HG03354 (cell line): Measurements from ENCODE around the gene GPR63.
A peak's percentile ranks its signal among the peaks of the same experiment; 100 is the strongest.

Experiments used
- ATAC-seq: cut with Tn5 transposase; IDR thresholded peaks from one replicate; pipeline ENCODE4 v1.9.1; 2021; ENCODE audit warnings: mild to moderate bottlenecking; ENCODE audit not compliant: unreplicated experiment, poor library complexity, severe bottlenecking

The GPR63 gene, protein sequence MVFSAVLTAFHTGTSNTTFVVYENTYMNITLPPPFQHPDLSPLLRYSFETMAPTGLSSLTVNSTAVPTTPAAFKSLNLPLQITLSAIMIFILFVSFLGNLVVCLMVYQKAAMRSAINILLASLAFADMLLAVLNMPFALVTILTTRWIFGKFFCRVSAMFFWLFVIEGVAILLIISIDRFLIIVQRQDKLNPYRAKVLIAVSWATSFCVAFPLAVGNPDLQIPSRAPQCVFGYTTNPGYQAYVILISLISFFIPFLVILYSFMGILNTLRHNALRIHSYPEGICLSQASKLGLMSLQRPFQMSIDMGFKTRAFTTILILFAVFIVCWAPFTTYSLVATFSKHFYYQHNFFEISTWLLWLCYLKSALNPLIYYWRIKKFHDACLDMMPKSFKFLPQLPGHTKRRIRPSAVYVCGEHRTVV

DNA sequence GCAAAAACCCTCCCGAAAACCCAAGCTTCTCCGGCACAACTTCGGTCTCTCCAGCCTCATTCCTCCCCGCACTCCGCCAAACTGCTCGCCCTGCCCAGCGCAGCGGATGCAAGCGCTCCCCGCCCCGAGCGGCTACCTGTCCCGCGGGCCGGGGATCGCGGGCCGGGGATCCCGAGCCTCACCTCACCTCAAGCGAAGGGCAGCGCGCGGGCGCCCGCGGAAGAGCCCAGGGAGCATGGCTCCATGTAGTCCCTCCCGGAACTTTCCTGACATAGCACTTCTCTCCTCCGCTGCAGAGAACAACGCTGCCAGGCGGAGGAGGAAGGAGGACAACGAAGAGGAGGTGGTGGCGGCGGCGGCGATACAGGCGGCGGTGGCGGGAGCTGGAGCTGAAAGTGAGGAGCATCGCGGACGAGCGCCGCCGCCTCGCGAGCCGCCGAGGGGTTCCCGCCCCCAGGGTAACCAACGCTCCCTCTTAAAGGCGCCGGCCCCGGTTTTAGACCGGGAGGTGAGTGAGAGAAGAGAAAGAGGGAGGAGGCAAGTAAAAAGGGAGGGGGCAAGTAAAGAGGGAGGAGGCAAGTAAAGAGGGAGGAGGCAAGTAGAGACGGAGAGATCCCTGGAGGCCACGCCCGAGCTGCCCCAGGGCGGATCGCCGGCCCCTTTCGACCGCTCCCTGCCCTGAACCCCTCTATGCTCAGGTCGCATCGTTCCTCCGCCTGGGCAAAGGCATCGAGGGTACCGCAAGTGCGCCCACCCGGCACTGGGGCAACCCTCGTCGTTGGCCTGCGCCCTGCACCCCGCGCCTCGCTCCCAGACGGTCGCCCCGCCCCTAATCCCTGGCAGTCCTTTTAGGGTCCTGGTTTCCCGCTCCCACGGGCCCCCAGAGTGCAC is at the start of gene GPR63:
TSS of gene GPR63 (minus strand) at position 397 of the 891 bp plus-strand sequence. CDS start 37,746 bp downstream, outside the sequence.
- ATAC-seq: peak; percentile 92

DNA sequence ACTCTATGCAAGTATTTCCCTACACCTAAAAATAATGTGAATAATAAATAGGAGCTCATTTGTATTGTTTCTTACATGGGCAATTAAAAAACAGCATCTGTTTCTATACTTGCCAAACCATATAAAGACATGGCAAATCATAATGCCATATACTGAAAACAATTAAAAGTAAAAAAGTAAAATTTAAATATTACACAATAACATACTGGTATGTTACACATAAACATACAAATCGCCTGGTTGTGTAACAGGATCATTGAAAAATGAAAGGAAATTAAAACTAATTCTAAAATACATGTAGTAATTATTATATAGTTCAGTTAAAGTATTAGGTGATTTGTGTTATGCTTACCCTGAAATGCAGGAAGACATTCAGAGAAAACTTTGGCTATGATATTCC is 49.2 kb upstream of the GPR63 start:
- no peak for ATAC-seq

DNA sequence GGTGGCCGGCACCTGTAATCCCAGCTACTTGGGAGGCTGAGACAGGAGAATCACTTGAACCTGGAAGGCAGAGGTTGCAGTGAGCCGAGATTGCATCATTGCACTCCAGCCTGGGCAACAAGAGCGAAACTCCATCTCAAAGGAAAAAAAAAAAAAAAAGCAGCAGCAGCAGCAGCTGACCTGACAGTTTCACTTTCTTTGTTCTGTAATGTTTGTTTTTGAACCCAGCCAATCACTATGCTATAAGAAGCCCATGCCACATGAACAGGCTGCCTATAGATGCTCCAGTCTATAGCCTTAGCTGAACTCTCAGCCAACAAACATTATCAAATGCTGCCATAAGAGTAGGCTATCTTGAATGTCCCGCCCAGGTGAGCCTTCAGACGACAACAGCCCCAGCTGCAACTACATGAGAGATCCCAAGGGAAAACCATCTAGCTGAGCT is 47.9 kb upstream of the GPR63 start:
- peak; percentile 96 for ATAC-seq

DNA sequence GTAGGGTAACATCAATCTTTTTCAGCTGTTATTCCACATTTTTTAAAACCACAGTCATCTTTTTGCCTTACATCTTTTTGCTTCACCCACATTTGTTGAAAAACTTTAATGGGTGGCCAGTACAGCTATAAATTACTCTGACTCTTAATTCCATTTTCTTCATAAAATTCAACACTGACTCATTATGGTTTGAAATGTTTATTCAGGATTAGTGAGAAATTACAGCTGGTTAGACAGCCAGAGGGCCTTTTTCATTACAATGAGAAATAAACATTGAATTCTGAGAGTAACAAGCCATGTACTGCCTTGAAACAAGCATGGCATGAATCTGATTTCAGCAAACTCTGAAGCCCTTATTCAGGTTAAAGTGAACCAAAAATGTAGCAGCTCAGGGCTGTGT is 40.9 kb upstream of the GPR63 start:
- ATAC-seq: no peak

DNA sequence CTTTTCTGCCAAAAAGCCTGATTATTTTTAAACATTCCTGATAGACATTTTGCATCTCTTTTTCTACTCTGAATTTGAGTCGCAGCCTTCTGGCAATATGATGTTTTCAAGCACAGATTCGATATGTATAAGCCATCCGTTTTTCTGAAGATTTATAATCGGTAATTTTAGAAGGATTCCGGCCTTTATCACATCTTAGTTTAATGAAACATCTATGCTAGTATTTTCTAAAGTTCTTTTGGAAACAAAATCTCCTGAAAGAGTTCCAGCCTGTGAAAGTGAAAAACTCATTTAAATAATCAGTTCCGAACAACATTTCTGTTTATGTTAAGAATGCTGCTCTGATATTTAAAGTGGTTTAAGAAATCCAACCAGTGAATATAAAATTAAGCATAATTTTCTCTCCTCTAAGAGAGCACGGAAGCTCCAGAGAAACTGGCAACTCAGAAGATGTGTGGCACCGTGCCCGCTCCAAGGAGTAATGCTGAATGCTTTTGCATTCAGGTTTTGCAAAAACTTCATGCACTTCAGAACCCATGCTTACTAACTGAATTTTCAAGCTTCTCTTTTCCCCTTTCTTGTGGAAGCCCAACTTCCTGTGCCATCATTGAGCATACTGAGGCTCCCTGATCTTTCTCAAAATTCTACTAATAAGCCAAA is 39.7 kb upstream of the GPR63 start:
- no peak for ATAC-seq

DNA sequence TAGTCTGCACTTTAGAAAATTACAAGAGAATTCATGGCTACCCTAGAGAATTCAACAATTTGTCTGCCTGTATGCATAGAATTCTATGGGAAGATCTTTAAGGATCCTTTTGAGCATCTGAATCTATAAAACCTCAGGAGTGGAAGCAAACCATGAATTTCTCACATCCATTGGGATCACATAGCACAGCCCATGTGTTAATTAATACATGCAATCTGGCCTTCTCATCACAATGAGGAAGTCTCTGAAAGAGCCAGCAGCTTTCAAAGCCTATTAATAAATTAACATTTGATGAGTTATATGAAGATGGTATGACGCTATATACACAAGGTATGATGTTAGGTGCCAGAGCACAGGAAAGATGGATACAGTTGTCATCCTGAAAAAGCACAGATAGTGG is 35.7 kb upstream of the GPR63 start:
- no peak for ATAC-seq

DNA sequence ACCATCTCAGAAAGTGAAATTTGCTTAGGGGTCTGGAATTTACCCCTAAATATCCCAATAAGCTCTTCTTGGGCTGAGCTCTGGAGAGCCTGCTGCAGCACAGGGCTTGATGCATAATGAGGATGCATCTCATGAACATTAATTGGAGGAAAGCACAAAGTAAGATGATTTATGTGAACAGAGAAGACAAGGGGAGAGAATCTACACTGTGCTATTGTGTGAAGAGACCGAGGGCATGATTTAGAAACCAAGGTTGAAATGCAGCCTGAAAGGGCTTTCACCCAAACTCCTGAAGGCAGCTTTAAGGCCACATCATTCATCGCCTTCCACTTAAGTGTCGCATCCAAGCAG is 27.8 kb upstream of the GPR63 start:
- no peak for ATAC-seq

DNA sequence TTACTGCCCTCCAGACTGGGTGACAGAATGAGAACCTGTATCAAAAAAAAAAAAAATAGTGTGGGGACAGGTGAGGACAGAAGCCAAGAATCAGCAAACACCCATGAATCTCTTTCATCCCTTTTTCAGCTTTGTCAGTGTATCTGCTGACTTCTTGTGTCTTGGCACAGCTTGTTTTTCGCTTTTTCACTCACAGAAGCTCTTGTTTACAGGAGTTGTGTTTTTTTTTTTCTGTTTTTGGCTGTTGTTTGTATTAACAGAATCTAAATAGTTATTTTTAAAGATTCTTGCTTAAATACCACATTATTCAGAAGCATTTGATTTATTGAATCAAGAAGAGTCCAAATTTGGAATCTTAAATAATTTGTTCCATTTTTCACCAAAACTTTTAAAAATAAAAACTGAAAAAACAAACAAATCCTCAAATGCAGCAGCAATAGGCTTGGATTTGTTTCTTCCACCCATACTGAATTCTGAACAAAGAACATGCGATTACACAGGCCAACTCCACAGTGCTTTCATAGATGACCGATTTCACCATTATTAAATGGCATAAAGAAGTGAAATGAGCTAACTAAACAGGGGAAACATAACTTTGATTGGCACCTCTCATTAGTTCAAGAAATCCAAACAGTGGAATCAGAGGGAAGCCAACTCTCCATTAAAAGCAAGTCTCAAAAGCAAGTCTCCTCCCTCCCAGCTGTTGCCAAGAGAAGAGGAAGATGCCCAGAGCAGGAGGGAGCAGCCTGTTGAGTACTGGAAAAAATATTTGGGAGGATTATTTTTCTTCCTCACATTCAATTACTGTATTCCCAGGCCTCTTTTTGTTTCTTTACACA is 27.2 kb upstream of the GPR63 start:
- ATAC-seq: no peak

DNA sequence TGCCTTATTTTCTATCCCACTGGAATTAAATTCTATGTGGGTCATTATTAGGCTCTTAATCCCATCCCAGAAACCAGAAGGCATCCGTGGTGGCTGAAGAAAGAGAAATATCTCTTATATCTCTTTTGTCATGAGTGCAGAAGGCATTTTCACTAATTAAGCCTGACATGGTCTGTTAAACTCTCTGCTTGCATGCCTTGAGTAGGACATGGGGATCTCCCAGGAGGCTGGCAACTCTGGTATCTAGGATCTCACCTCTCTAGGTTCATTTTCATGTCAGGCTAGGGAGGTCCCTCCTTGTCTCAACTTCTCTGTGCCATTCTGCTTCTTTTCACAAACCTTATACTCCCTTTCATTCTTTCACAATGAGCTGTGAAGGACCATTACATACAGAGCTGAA is 25.3 kb upstream of the GPR63 start:
- no peak for ATAC-seq

DNA sequence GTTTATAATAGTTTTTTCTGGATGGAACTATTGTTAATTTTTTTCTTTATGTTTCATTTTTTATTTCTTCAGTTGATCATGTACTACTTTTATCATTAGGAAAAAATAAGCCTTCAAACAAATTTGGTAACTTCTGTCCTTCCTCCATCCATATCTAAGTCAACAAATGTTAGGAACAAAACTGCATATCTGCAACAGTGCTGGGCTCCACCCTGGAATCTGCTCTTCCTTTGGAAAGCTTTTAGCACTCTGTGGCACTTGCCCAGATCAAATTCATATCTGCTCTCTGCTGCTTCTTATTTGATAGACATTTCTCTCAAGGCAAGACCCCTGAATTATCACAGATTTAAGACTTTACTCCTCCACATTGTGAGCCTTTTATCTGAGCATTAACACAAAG is 24.3 kb upstream of the GPR63 start:
- no peak for ATAC-seq

DNA sequence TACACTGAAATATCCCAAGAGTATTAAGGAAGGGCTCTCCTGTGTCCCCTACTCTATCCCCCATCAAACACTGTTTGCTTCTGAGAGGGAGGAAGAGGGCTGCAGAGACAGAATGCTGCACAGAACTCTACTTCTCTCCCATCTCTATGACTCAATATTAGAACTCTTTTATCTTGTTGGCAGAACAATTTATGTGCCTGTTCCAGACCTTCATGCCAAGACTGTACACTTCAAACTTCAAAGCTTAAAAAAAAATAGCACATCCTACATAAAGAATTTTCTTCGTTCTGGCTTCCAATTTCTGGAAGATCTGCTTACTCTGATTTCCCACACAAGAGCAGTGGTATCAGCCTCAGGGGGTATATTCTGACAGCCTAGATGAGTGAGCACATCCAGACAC is 19.6 kb upstream of the GPR63 start:
- no peak for ATAC-seq

DNA sequence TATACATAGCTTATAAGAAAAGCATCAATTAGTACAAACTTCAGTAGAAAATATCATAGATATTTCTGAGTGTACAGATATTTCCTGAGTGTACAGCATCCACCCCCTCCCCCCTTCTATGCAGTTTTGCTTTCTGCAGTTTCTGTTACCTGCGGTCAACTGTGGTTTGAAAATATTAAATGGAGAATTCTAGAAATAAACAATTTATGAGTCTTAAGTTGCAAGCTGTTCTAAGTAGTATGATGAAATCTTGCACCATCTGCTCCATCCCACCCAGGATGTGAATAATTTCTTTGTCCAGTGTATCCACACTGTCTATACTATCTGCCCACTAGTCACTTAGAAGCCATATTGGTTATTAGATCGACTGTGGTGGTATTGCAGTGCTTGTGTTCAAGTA is 15.8 kb upstream of the GPR63 start:
- ATAC-seq: no peak

DNA sequence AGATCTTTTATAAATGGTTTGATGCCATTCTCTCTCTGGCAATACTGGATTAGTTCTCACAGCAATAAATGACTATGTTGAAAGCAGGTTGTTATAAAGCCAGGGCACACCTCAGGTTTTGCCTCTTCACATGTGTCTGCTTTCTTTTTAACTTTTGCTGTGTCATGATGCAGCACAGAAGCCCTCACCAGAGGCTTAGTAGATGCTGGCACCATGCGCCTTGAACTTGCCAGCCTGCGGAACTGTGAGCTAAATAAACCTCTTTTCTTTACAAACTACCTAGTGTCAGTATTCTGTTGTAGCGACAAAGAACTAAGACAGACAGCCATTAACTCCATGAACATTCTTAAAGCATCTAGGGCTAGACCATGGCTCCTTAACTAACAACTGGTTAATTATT is 15.3 kb upstream of the GPR63 start:
- no peak for ATAC-seq

DNA sequence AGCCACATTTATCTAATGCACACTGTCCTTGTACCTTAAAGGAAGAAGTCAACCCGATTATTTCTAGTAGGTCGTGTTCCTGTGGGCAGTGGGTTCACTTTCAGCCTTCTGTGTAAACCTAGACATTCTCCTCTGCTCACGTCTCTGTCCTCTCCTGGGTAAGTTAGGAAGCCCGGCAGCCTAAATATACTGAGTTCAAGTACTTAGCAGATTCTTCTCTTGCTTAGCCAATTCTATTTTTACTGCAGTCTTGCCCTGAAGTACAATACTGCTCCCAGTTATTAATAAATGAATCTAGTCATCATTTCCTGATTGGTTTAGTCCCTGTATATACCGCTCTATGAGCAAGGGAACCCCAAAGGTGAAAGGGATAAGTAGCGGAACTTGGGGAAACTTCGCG is 14.6 kb upstream of the GPR63 start:
- ATAC-seq: no peak

DNA sequence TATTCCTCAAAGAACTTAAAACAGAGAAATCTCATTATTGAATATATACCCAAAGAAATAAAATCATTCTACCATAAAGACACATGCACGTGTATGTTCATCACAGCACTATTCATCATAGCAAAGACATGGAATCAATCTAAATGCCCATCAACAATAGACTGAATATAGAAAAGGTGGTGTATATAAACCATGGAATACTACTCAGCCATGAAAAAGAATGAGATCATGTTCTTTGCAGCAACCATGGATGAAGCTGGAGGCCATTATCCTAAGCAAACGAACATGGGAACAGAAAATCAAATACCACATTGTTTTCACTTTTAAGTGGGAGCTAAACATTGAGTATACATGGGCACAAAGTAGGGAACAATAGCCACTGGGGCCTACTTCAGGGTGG is 12.3 kb upstream of the GPR63 start:
- ATAC-seq: no peak

DNA sequence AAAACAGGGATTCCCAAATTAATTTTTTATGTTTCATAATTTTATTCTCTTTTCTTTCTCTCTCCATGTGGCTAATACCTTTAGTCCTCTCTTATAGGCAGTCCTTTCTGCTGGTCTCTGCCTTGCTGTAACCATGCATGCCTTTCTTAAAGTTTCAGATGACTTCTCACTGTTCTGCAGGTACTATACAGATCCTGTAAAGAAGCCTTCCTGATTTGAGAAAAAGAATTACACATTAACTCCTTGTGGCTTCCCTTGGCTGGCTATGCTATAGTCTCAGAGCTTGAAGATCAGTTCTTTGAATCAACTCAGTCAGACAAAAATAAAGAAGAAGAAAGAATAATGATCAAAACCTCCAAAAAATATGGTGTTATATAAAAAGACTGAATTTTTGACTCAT is 7.3 kb upstream of the GPR63 start:
- ATAC-seq: peak; percentile 85

DNA sequence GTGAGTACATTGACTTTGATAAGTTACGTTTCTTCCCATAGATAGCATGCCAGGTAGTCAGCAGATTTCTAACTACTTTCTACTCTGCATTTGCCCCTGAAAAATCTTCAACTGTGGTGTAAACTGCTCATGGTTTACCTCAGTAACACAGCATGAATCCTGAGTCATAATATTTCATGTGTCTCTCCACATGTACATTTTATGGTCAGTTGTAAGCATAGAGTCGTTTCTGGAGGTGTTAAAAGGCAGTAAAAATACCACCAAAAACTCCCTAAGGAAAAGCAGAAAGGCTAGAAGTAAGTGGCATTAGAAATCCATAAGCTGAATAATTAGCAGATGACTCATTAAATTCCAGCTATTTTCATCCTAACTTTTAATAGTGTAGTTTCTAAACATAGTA is 4.1 kb upstream of the GPR63 start:
- no peak for ATAC-seq

DNA sequence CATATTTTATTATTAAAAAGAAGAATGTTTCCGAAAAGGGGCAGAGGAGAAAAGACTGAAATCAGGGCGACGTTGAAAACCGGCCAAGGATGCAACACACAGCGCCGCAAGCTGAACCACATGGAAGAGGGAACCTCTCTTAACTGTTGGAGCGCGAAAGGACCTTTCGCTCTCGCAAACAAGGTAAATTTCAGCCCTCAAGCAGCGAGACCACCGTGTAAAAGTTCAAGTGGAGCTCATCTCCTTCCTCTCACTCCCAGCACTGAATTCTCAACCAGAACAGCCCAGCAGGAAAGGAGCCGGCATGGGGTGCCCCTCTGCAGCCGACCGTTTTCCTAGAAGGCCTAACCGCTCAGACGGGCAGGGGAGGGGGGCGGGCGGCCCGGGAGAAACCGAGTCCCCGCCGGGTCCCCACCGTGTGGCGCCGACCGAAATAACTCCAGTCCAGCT is 621 bp downstream of the GPR63 start:
- ATAC-seq: peak; percentile 20

DNA sequence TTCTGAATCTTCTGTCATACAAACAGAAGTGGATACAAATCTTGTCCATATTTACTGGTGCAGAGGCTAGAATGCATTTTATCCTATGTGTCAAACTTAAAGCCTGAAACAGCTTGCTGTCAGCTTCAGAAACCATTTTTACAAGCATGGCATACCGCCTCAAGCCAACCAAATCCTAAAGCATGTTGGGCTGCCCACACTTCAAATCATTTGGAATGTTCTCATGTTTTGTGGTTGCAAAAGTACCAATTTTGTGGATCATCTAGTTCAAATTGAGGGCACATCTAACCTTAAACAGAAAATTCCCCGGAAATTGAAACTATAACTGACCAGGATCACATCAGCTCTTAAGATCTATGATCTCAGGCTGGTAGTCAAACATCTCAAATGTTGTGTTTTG is 3.2 kb downstream of the GPR63 start:
- no peak for ATAC-seq

DNA sequence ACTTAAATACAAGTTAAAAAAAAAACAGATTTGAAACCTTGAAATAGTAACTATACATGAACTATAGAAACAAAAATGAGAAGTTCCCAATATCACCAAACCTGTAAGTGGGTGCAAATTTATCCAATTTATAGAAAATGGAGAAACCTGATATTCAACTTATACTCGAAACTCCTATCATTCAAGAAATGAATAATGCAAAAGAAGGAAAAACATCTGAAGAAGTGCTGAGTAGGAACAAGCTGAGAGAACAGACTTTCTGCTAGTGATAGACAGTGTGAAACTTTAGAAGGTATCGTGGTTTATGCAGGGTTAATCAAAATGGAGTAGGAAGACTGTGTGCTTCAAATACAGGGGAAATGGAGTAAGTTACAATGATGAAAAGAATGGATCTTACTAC is 4.5 kb downstream of the GPR63 start:
- ATAC-seq: no peak
